AG09309 (cell line): ENCODE data around the gene GPR65.

Source experiments
- DNase-seq: peaks from one replicate; pipeline ENCODE4 v3.0.0-alpha.2; 2010; ENCODE audit warnings: low read depth
- H3K4me3 ChIP-seq: 2 replicates; pipeline ENCODE4 v1.5.1; 2011; ENCODE audit warnings: mild to moderate bottlenecking, low read depth, low read length, moderate library complexity; ENCODE audit not compliant: control insufficient read depth
- TF ChIP-seq, protein P1 (sequence below): IDR thresholded peaks from 2 replicates; pipeline ENCODE4 v1.5.1; 2011; ENCODE audit warnings: mild to moderate bottlenecking, low read depth, low read length, inconsistent platforms; ENCODE audit not compliant: insufficient read depth, control insufficient read depth; ENCODE audit errors: missing control alignments

Gene GPR65

GRCh38 chr14:88036422-88036821 is 31.5 kb downstream of the GPR65 start:
- no peak for DNase-seq
- TF ChIP-seq, protein P1, sequence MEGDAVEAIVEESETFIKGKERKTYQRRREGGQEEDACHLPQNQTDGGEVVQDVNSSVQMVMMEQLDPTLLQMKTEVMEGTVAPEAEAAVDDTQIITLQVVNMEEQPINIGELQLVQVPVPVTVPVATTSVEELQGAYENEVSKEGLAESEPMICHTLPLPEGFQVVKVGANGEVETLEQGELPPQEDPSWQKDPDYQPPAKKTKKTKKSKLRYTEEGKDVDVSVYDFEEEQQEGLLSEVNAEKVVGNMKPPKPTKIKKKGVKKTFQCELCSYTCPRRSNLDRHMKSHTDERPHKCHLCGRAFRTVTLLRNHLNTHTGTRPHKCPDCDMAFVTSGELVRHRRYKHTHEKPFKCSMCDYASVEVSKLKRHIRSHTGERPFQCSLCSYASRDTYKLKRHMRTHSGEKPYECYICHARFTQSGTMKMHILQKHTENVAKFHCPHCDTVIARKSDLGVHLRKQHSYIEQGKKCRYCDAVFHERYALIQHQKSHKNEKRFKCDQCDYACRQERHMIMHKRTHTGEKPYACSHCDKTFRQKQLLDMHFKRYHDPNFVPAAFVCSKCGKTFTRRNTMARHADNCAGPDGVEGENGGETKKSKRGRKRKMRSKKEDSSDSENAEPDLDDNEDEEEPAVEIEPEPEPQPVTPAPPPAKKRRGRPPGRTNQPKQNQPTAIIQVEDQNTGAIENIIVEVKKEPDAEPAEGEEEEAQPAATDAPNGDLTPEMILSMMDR: no peak
- no peak overlapping the region for H3K4me3 ChIP-seq

DNA sequence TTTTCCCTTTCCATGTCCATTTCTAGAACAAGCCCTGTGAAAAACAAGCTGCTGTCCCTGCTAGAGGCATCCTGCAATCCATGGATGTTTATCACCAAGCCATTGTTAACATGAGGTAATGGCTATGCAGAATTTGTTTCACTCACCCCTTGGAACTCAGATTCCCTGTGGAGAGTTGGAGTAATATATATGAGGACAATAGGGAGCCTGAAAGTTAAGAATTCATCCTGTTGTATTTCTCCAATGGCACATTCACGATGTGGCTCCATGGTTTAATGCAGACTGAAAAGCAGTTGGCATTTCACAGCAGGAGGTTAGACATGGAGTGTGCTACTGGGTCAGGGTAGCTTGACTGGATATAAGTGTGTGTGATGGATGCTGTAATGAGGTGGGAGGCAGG is 32.4 kb downstream of the GPR65 start:
- TF ChIP-seq, protein P1: no peak
- no peak for DNase-seq
- no peak overlapping the region for H3K4me3 ChIP-seq

DNA sequence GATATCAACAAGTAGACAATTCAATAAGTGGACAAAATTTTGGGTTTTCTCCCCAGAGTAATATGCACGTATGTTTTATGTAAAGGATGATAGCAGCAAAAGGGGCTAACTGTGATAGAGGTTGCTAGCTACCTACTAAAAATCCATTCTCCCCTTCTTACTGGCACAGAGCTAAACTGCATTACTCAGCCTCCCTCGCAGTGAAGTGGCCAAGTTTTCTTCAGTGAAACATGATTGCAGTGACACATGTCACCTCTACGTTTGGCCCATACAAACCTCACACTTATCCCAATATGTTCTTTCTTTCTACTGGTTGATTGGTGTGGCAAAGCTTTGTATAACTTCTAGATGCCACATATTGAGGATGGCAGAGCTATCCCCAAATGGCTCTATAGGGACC is 34.3 kb downstream of the GPR65 start:
- TF ChIP-seq, protein P1: no peak
- DNase-seq: no peak
- no peak overlapping the region for H3K4me3 ChIP-seq

DNA sequence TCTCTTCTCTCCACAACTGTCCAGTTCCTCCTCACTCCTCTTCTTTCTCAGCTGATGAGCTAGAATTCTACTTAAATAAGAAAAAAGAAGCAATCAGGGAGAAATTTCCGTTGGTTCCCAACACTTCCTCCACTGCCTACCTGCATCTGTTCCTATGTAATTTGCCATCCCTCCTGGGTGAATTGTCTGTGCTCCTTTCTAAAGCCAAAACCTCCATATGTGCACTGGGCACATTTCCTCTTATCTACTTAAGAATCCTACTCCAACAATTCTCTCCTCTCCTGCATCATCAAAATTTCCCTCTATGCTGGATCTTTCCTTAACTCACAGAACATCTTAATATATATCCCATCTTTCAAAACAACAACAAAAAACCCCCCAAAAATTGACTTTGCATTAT is 35.2 kb downstream of the GPR65 start:
- DNase-seq: no peak
- TF ChIP-seq, protein P1: no peak
- no peak overlapping the region for H3K4me3 ChIP-seq

DNA sequence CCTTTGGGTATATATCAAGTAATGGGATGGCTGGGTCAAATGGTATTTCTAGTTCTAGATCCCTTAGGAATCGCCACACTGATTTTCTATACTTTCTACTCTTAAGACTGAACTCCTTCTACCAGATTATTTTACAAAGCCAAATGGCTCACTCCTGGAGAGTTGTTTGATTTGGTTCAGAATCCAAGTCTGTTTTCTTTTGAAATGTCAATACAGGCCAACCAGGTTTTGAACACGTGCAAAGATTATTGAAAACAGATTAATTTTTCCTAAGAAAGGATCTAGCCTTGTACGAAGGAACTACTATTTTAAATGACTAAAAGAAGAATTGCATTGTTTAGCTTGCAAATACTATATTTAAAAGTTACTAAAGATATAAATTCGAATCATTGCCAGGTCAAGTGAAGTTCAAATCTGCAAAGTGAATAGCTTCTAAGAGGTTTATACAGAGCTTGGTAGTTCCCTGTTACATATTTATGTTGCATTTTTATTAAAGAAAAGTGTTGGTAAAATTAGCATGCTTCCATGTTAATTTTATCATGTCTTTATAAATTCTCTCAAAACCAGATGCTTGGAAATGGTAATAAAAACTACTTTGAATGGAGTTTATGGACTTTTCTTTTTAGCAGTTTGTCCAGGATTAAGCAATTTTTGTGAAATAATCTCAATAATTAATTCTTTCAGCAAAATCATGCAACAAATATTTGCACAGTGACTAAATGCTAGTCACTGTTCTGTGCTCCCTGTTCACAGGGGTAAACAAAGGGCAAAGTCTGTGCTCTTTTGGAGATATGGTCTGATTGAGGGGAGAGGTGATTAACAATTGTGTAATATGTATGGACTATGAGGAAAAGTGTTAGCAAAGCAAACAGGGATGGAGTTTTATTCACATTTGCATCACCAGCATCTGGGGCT is 38.9 kb downstream of the GPR65 start:
- H3K4me3 ChIP-seq: no peak overlapping the region
- no peak for DNase-seq
- TF ChIP-seq, protein P1: no peak

GRCh38 chr14:88044444-88044758 is 39.5 kb downstream of the GPR65 start:
- TF ChIP-seq, protein P1: no peak
- no peak for DNase-seq
- no peak overlapping the region for H3K4me3 ChIP-seq
